A673 (cell line): ENCODE data around the gene RSPH6A. TPM values are rescaled to one million over a fixed set of nuclear protein-coding genes. Genes with fewer than 3 reads are reported as not detected.

ENCODE experiments used
- BruUV-seq: library from RNA; stranded (reverse); fragments of 400-500 nt; replicated peaks from 2 replicates; lab custom pipeline; 2021; lab: Mats Ljungman, UMichigan
- CTCF ChIA-PET: fragments of 300-600 bp; sonication (Branson Sonifier 250); formaldehyde crosslinking; loops from one replicate; lab custom pipeline; 2022; ENCODE audit warnings: antibody characterized with exemption; lab: Charles Lee
- POLR2A ChIA-PET: fragments of 300-600 bp; sonication (Branson Sonifier 250); formaldehyde crosslinking; loops from one replicate; lab custom pipeline; 2022; ENCODE audit warnings: antibody characterized with exemption; ENCODE audit not compliant: low non-redundant PET; lab: Charles Lee
- DNase-seq: peaks from one replicate; pipeline ENCODE4 v3.0.0-alpha.2; 2015; ENCODE audit warnings: low spot score
- H3K27ac ChIP-seq: fragments of 200-600 bp; sonication (generic); 2 replicates; pipeline ENCODE4 v1.5.1; 2016; ENCODE audit warnings: mixed run types, low read depth, mild to moderate bottlenecking, mixed read lengths, antibody characterized with exemption, low read length; ENCODE audit not compliant: poor library complexity, severe bottlenecking
- H3K27me3 ChIP-seq: fragments of 200-600 bp; sonication (generic); replicated peaks from 2 replicates; pipeline ENCODE4 v1.6.1; 2017; ENCODE audit warnings: mixed run types, low read depth, mild to moderate bottlenecking, mixed read lengths, antibody characterized with exemption, low read length; ENCODE audit not compliant: insufficient read depth, poor library complexity
- H3K36me3 ChIP-seq: fragments of 200-600 bp; sonication (generic); 2 replicates; pipeline ENCODE4 v1.6.1; 2016; ENCODE audit warnings: mixed run types, mild to moderate bottlenecking, mixed read lengths, antibody characterized with exemption, low read length; ENCODE audit not compliant: insufficient read depth, poor library complexity, severe bottlenecking
- H3K4me1 ChIP-seq: fragments of 200-600 bp; sonication (generic); 2 replicates; pipeline ENCODE4 v1.6.1; 2017; ENCODE audit warnings: mixed run types, mild to moderate bottlenecking, mixed read lengths, antibody characterized with exemption, low read length; ENCODE audit not compliant: insufficient read depth, poor library complexity, severe bottlenecking
- H3K4me3 ChIP-seq: fragments of 200-600 bp; sonication (generic); 2 replicates; pipeline ENCODE4 v1.5.1; 2016; ENCODE audit warnings: low read depth, mixed run types, mild to moderate bottlenecking, mixed read lengths, low read length; ENCODE audit not compliant: poor library complexity, severe bottlenecking
- H3K9me3 ChIP-seq: fragments of 200-600 bp; sonication (generic); 2 replicates; pipeline ENCODE4 v1.6.1; 2016; ENCODE audit warnings: mixed run types, low read depth, mild to moderate bottlenecking, mixed read lengths, antibody characterized with exemption, low read length; ENCODE audit not compliant: poor library complexity, severe bottlenecking
- CTCF ChIP-seq: fragments of 300-800, 200-600 bp; sonication (generic); conservative IDR thresholded peaks from 2 replicates; pipeline ENCODE4 v1.5.1; 2017; ENCODE audit warnings: low read depth, mild to moderate bottlenecking, antibody characterized with exemption, low read length, moderate library complexity, mixed read lengths
- EZH2 ChIP-seq: fragments of 200-600 bp; sonication (generic); IDR thresholded peaks from 2 replicates; pipeline ENCODE4 v1.6.1; 2017; ENCODE audit warnings: borderline replicate concordance, low read depth, mild to moderate bottlenecking, mixed read lengths, antibody characterized with exemption, low read length; ENCODE audit not compliant: poor library complexity, severe bottlenecking
- intact Hi-C: fragments of 100-400 bp; cut with micrococcal nuclease; formaldehyde crosslinking; loops from one replicate; pipeline ENCODE4 v1.10.0; 2022; ENCODE audit not compliant: unreplicated experiment
- total RNA-seq: library from RNA; stranded (reverse); gene quantifications from 2 replicates; pipeline ENCODE4 v1.2.3, GENCODE V29; 2021

The RSPH6A gene
- total RNA-seq, 1 experiment from 2014 or later: 0.19 TPM

GRCh38 chr19:45825917-45826893, 11.1 kb upstream of the RSPH6A start:
- H3K36me3 ChIP-seq: peaks cover 67% of the 10 kb centered on the region
- no peak for TF ChIP-seq CTCF
- no peak for TF ChIP-seq EZH2
- no TSS peak for BruUV-seq
- ChIA-PET CTCF (interaction anchor here (0.6 to 1.8 kb wide), 2 partner anchors 9 to 12 kb away, joined by 4 read pairs; no protein-coding TSS in a partner anchor), POLR2A (no interaction called here)
- no peaks in the 10 kb centered on the region for H3K9me3 ChIP-seq
- H3K4me1 ChIP-seq: no peaks in the 10 kb centered on the region
- H3K4me3 ChIP-seq: no peak overlapping the region
- intact Hi-C loops: no loop called here
- H3K27me3 ChIP-seq: no peaks in the 10 kb centered on the region
- no peak overlapping the region for H3K27ac ChIP-seq
- DNase-seq: no peak

- Histone ChIP-seq H3K27ac (no peak overlapping the region), H3K9me3 (no peaks in the 10 kb centered on the region), H3K27me3 (no peaks in the 10 kb centered on the region), H3K4me1 (no peaks in the 10 kb centered on the region), H3K36me3 (peaks cover 63% of the 10 kb centered on the region), H3K4me3 (no peak overlapping the region)
- TF ChIP-seq CTCF: no peak
- no peak for TF ChIP-seq EZH2
- intact Hi-C loops: no loop called here
- POLR2A ChIA-PET: no interaction called here
- BruUV-seq: no TSS peak
- no peak for DNase-seq
- CTCF ChIA-PET: no interaction called here
Measured at GRCh38 chr19:45825263-45825605, 10.1 kb upstream of the RSPH6A start.

GRCh38 chr19:45824531-45825262, 9.6 kb upstream of the RSPH6A start:
- Histone ChIP-seq H3K27me3 (no peaks in the 10 kb centered on the region), H3K36me3 (peaks cover 61% of the 10 kb centered on the region), H3K27ac (no peak overlapping the region), H3K4me3 (no peak overlapping the region), H3K9me3 (no peaks in the 10 kb centered on the region), H3K4me1 (no peaks in the 10 kb centered on the region)
- intact Hi-C loops: no loop called here
- ChIA-PET POLR2A (no interaction called here), CTCF (interaction anchor here (1.2 kb wide), 1 partner anchor 11 kb away, joined by 4 read pairs; no protein-coding TSS in a partner anchor)
- TF ChIP-seq EZH2: no peak
- TF ChIP-seq CTCF: no peak
- no peak for DNase-seq
- BruUV-seq: no TSS peak
